ENCODE data around the gene THAP10. TPM values are rescaled to one million over a fixed set of nuclear protein-coding genes. Genes with fewer than 3 reads are reported as not detected.
"Not testable (repeated sequence)": the region's sequence is repeated elsewhere in the genome, so short reads cannot be mapped to it uniquely, and the experiment has no call there.

Gene THAP10
- under 1 TPM; 0.62 to 0.74 TPM for total RNA-seq

DNA sequence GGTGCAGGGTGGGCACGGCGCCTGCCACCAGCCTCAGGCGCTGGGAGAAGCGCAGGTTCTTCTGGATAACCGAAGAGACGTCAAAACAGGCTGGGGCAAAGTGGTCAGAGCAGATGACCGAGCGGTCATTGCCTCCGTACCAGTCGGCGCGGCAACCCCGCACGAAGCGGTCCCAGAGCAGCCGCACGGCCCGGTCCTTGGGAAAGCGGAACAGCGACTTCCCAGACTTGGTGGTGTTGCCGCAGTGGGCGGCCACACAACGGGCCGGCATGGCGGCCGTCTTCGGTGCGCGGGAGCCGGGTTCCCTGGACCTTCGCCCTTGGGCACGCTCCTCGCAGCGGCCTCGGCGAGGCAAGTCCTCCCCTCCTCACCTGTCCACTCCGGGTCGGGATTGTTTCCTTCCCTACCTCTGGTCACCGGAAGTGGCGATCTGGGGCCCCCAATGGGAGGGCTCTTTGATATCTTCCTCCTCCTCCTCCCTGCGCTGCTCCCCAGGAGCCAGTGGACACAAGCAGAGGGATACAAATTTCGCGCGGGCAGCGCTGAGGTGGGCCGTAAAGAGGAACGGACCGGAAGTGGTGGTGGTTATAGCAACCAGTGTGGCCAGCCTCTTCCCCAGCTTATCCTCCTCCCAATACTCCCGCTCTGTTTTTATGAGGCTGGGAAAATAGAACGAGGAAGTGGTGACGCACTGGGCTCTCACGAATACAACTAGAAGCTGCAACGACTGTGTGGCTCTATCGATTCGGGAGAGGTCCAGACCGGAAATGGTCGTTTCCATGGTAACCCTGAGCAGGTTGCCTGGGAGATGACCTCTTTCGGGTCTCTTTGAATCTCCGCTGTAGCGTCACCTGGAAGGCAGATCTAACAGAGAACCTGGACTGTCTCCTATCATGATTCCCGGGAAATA lies at the start of gene THAP10, which contains the start of gene LRRC49:
Gene THAP10 (minus strand): TSS at position 432 of the 910 bp plus-strand sequence. CDS start 161 bp downstream, at position 271.
Gene LRRC49 (plus strand): TSS at position 825 of the 910 bp plus-strand sequence. CDS start 69 bp downstream, at position 894.
- peak within 1 kb of the TSS; percentile 94 to 97 for H3K4me3 Mint-ChIP-seq
- H3K36me3 Mint-ChIP-seq (ENCODE audit: insufficient read depth in 2 of 2), result peaks cover 6 to 8% of the 10 kb centered on the region in 2 donors
- H3K27me3 Mint-ChIP-seq (ENCODE audit: low read depth), result peaks cover 33% of the 10 kb centered on the region
- DNase-seq (peak; percentile 67 to 69), ATAC-seq (replicated peaks in 1 of 2) (peak; percentile 83 to 85)
- peak within 1 kb of the TSS; percentile 92 for H3K27ac Mint-ChIP-seq
- H3K4me1 Mint-ChIP-seq (ENCODE audit: low read depth), result peaks cover 17% of the 10 kb centered on the region
- no peaks in the 10 kb centered on the region for H3K9me3 Mint-ChIP-seq

DNA sequence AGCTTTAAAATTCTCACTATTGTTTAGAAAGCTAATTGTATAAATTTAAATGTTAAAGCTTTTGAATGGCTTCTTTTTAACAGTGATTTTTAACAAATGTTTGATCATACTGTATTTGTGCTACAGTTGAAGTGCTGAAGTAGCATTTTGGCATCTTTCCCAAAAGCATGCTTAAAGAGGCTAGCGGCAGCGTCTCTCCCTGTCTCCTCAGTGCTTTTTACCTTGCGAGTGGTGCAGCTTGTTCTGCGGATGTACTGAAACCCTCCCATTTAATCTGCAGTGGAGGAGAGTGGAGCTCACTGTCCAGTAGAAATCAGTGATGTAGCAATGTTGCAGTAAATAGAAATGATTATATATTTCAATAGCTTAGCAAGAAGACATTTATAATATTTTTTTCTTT lies 44.1 kb upstream of the THAP10 start:
- Mint-ChIP-seq H3K27me3 (ENCODE audit: low read depth) (peaks cover 6% of the 10 kb centered on the region), H3K9me3 (no peaks in the 10 kb centered on the region), H3K4me3 (no peak overlapping the region), H3K4me1 (ENCODE audit: low read depth) (no peaks in the 10 kb centered on the region), H3K36me3 (ENCODE audit: insufficient read depth in 2 of 2) (no peaks in the 10 kb centered on the region), H3K27ac (no peak overlapping the region)
- ATAC-seq (replicated peaks in 1 of 2), result no peak
- no peak for DNase-seq

DNA sequence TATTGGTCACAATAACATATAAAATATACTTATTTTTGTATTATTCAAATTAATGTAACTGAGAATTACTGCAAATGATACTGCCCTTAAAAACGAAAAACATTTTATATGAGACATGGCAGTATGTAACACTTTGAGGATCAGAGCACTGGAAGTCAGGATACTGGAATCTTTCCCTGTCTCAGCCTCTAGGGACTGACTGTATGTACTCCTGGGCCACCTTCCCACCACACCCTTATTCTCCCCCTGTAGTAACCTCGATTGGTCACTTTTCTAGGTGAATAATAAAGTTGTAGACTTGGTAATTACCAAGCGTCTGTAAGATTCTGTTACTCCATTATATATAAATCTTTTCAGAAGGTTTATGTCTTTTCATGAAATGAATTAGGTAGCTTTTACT lies 43.4 kb upstream of the THAP10 start:
- ATAC-seq (replicated peaks in 1 of 2), result no peak
- Mint-ChIP-seq H3K27me3 (ENCODE audit: low read depth) (peaks cover 6% of the 10 kb centered on the region), H3K27ac (no peak overlapping the region), H3K4me1 (ENCODE audit: low read depth) (no peaks in the 10 kb centered on the region), H3K4me3 (no peak overlapping the region), H3K9me3 (no peaks in the 10 kb centered on the region), H3K36me3 (ENCODE audit: insufficient read depth in 2 of 2) (no peaks in the 10 kb centered on the region)
- no peak for DNase-seq

DNA sequence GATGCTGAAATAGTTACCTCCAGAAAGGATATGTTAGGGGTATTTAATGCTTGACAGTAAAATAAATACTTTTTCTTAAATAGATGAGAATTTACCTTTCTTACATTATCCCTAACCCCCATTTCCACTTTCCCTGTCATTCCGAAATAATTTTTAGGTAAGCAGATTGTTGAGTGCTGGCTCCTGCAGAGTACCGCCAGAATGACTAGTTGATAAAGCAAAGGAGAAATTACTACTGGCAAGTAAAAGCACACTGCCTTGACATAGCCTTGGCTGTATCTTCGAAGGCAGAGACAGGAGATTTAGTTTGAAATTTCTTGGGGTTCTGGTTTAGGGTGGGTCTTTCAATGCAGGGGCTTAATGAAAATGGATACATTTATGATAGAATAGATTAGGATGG lies 41.2 kb upstream of the THAP10 start:
- Mint-ChIP-seq H3K27ac (no peak overlapping the region), H3K4me3 (no peak overlapping the region)
- ATAC-seq (replicated peaks in 1 of 2), result no peak

GRCh38 chr15:70932397-70932796 lies 40.2 kb upstream of the THAP10 start:
- H3K4me1 Mint-ChIP-seq (ENCODE audit: low read depth), result no peaks in the 10 kb centered on the region
- ATAC-seq (replicated peaks in 1 of 2), result no peak
- H3K27me3 Mint-ChIP-seq (ENCODE audit: low read depth), result peaks cover 6% of the 10 kb centered on the region

More for the DNA sequence above, 41.2 kb upstream of the THAP10 start:
- DNase-seq, result no peak
- peaks cover 6% of the 10 kb centered on the region for H3K27me3 Mint-ChIP-seq (ENCODE audit: low read depth)
- no peaks in the 10 kb centered on the region for H3K4me1 Mint-ChIP-seq (ENCODE audit: low read depth)
- no peaks in the 10 kb centered on the region for H3K36me3 Mint-ChIP-seq (ENCODE audit: insufficient read depth in 2 of 2)
- no peaks in the 10 kb centered on the region for H3K9me3 Mint-ChIP-seq

DNA sequence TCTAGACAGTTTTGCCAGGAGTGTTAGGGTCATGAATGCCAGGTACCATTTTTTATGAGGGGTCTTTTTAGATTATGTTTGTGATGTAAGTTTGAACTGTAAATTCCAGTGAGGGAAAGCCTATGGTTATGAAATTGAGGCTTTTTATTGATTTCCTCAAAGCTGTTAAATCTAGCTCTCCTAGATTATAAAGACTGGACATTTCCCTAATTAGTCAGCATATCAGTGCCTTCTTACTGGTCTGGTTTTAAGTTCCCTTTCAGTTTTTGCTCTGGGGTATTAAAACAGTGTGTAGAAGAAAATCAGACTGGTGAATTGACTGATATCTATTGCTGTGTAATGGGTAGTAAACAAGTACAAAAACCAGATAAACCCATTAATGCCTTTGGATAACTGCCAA lies 39.6 kb upstream of the THAP10 start:
- no peaks in the 10 kb centered on the region for H3K36me3 Mint-ChIP-seq (ENCODE audit: insufficient read depth in 2 of 2)
- no peak for ATAC-seq (replicated peaks in 1 of 2)
- no peak for DNase-seq
- H3K4me3 Mint-ChIP-seq, result no peak overlapping the region
- H3K27me3 Mint-ChIP-seq (ENCODE audit: low read depth), result peaks cover 6% of the 10 kb centered on the region
- no peaks in the 10 kb centered on the region for H3K9me3 Mint-ChIP-seq
- H3K4me1 Mint-ChIP-seq (ENCODE audit: low read depth), result no peaks in the 10 kb centered on the region
- H3K27ac Mint-ChIP-seq, result no peak overlapping the region

More at GRCh38 chr15:70932397-70932796, 40.2 kb upstream of the THAP10 start:
- Mint-ChIP-seq H3K4me3 (no peak overlapping the region), H3K9me3 (no peaks in the 10 kb centered on the region), H3K36me3 (ENCODE audit: insufficient read depth in 2 of 2) (no peaks in the 10 kb centered on the region), H3K27ac (no peak overlapping the region)
- no peak for DNase-seq

- not testable (repeated sequence) for ATAC-seq (replicated peaks in 1 of 2); H3K36me3 Mint-ChIP-seq (ENCODE audit: insufficient read depth in 2 of 2); H3K4me3 Mint-ChIP-seq; H3K9me3 Mint-ChIP-seq; H3K4me1 Mint-ChIP-seq (ENCODE audit: low read depth); H3K27ac Mint-ChIP-seq; DNase-seq
- H3K27me3 Mint-ChIP-seq (ENCODE audit: low read depth), result peaks cover 16% of the 10 kb centered on the region
Measured at GRCh38 chr15:70926914-70927313, 34.7 kb upstream of the THAP10 start.

DNA sequence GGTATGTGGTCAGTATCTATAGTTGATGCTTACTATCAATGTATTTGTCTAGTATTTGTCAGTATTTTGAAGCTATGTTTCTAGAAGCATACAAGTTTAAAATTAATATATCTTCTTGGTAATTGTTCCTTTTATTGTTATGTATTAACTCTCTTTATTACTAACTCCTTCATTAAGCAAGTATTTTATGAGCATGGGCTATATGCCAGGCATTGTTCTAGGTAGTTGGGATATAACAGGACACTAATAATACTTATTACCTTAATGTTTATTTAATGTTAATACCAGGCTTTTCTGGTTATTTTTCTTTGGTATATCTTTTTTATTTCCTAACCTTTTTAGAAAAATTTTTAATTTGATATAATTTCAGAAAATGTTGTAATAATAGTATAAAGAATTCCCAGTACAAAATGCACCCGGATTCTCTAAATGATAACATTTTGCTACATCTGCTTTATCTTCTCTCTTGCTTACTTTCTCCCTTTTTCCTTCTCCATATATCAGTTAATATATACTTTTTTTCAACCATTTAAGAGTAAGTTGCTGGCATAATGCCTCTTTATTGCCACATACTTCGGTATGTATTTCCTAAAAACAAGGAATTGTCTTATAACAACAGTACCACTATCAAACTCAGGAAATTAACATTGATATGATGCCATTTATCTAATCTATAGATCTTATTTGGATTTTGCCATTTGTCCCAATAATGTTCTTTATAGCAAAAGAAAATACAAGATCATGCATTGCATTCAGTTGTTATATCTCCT lies 31.3 kb upstream of the THAP10 start:
- peaks cover 2 to 4% of the 10 kb centered on the region in 2 donors for H3K9me3 Mint-ChIP-seq
- ATAC-seq (replicated peaks in 1 of 2), result no peak
- DNase-seq, result no peak
- no peak overlapping the region for H3K27ac Mint-ChIP-seq
- no peak overlapping the region for H3K4me3 Mint-ChIP-seq
- H3K36me3 Mint-ChIP-seq (ENCODE audit: insufficient read depth in 2 of 2), result peaks cover 0 to 3% of the 10 kb centered on the region in 2 donors
- no peaks in the 10 kb centered on the region for H3K4me1 Mint-ChIP-seq (ENCODE audit: low read depth)
- H3K27me3 Mint-ChIP-seq (ENCODE audit: low read depth), result peaks cover 23% of the 10 kb centered on the region

GRCh38 chr15:70922119-70922518 lies 29.9 kb upstream of the THAP10 start:
- Mint-ChIP-seq H3K4me3 (no peak overlapping the region), H3K27ac (no peak overlapping the region), H3K9me3 (peaks cover 2 to 4% of the 10 kb centered on the region in 2 donors), H3K4me1 (ENCODE audit: low read depth) (no peaks in the 10 kb centered on the region), H3K27me3 (ENCODE audit: low read depth) (peaks cover 26% of the 10 kb centered on the region), H3K36me3 (ENCODE audit: insufficient read depth in 2 of 2) (peaks cover 0 to 3% of the 10 kb centered on the region in 2 donors)
- ATAC-seq (replicated peaks in 1 of 2) (no peak), DNase-seq (no peak)

DNA sequence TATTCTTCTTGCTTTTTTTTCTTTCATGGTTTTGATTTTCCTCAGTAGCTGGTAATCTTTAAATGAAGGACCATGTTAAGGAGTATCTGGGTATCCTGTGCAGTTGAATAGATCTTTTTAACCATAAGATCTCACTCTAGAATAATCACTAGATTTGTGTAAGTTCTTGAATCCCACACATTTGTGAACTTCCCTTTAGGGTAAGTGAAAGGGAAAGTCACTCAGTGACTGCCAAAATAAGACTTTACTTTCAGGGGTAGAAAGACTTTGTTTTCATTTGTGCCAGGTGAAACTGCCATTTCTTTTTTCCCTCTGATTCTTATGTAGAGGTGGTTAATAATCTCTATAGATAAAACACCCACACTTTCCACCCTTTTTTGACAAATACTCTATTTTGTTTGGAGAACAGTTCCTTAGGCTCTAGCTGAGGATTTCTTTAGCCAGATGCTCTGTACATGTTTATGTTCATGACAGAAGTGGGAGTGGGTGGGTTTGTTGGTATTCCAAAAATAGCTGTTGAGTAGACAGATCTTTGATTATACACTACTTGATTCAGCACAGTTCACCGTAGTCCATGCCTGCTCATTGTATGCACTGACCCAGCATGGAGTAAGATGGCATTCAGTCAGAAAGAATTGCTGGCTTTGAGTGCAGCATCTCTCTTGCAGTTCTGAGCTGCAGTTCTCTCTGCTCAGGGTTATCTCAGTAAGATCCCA lies 28.9 kb upstream of the THAP10 start:
- Mint-ChIP-seq H3K36me3 (ENCODE audit: insufficient read depth in 2 of 2) (peaks cover 0 to 3% of the 10 kb centered on the region in 2 donors), H3K4me3 (no peak overlapping the region), H3K4me1 (ENCODE audit: low read depth) (no peaks in the 10 kb centered on the region), H3K9me3 (peaks cover 2 to 4% of the 10 kb centered on the region in 2 donors), H3K27ac (no peak overlapping the region), H3K27me3 (ENCODE audit: low read depth) (peaks cover 26% of the 10 kb centered on the region)
- DNase-seq (no peak), ATAC-seq (replicated peaks in 1 of 2) (no peak)

DNA sequence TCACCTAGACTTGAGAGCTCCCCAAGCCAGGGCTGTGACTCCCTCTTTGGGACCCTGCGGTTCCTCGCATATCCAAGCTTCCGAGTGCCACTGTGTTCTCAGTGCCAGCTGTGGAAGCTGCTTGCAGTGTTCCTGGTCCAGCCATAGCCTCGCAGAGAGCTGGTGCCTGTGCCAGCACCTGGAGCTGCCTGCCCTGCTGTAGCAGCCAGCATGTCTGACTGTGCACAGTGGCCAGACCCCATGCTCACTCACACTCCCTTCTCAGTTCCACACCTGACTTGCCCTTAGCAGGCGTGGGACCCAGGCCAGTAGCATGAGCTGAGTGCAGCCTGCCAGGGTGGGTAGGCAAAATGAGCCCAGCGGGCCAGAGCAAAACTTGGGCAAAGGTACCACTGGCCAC lies 25.7 kb upstream of the THAP10 start:
- DNase-seq, result no peak
- H3K4me3 Mint-ChIP-seq, result no peak overlapping the region
- H3K4me1 Mint-ChIP-seq (ENCODE audit: low read depth), result no peaks in the 10 kb centered on the region
- peaks cover 13% of the 10 kb centered on the region for H3K27me3 Mint-ChIP-seq (ENCODE audit: low read depth)
- H3K27ac Mint-ChIP-seq, result no peak overlapping the region
- peaks cover 2 to 4% of the 10 kb centered on the region in 2 donors for H3K9me3 Mint-ChIP-seq
- peaks cover 0 to 3% of the 10 kb centered on the region in 2 donors for H3K36me3 Mint-ChIP-seq (ENCODE audit: insufficient read depth in 2 of 2)
- no peak for ATAC-seq (replicated peaks in 1 of 2)

DNA sequence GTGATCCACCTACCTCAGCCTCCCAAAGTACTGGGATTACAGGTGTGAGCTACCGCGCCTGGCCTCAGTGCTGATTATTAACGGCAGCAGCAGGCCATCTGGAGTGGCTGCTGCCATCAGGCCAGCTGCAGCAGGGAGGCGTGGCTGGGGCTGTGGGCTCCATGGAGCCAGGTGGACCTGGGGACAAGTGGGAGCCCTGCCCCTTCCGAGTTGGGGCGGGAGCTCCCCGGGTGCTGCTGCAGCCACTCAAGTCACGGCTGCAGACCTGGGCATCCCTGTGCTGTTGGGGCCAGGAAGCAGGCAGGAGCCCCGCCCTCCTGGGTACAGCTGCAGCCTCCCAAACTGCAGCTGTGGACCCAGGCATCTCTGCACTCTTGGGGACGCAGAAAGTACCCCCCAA lies 24.3 kb upstream of the THAP10 start:
- no peaks in the 10 kb centered on the region for H3K9me3 Mint-ChIP-seq
- H3K4me1 Mint-ChIP-seq (ENCODE audit: low read depth), result no peaks in the 10 kb centered on the region
- H3K27ac Mint-ChIP-seq, result no peak overlapping the region
- no peak for DNase-seq
- no peaks in the 10 kb centered on the region for H3K36me3 Mint-ChIP-seq (ENCODE audit: insufficient read depth in 2 of 2)
- ATAC-seq (replicated peaks in 1 of 2), result no peak
- peaks cover 6% of the 10 kb centered on the region for H3K27me3 Mint-ChIP-seq (ENCODE audit: low read depth)
- H3K4me3 Mint-ChIP-seq, result no peak overlapping the region

Data from activated T-cell treated with anti-CD3 and anti-CD28 coated beads, Interleukin-2, amount 50 U/mL, for 72 hours (primary cell).